HepG2 (cell line): ENCODE measurements around the gene PRMT7.

ENCODE experiments used
- ATF2 ChIP-seq: sonication (generic); formaldehyde crosslinking; IDR thresholded peaks from 2 replicates; pipeline ENCODE4 v1.4.0; 2020; ENCODE audit warnings: missing genetic modification reagents
- CREB1 ChIP-seq, 2 experiments: fragments of 450-650 bp in 1 of 2; IDR thresholded peaks; 2 replicates each; pipeline ENCODE4 v1.6.1; 2016 to 2017; ENCODE audit warnings: control low read depth in 1 of 2, mild to moderate bottlenecking in 1 of 2, missing compliant biosample characterization in 1 of 2, missing genetic modification characterization in 1 of 2
- EP300 ChIP-seq, 3 experiments: sonication (generic) in 1 of 3; formaldehyde crosslinking in 1 of 3; IDR thresholded peaks; 2 replicates each; pipeline versions ENCODE4 v1.5.1 to v1.6.1; 2011 to 2020; ENCODE audit warnings: low read depth in 2 of 3, low read length in 2 of 3, borderline replicate concordance in 1 of 3, improper control_type of control experiment in 1 of 3, mild to moderate bottlenecking in 1 of 3, missing genetic modification reagents in 1 of 3, moderate library complexity in 1 of 3
- HDAC1 ChIP-seq: sonication (generic); formaldehyde crosslinking; IDR thresholded peaks from 2 replicates; pipeline ENCODE4 v1.5.1; 2020; ENCODE audit warnings: mild to moderate bottlenecking, missing genetic modification reagents
- ZGPAT ChIP-seq: IDR thresholded peaks from 2 replicates; pipeline ENCODE4 v1.6.1; 2016; ENCODE audit warnings: mild to moderate bottlenecking
- ZNF24 ChIP-seq: fragments of 450-650 bp; IDR thresholded peaks from 2 replicates; pipeline ENCODE4 v1.6.1; 2017; ENCODE audit warnings: antibody characterized with exemption, mild to moderate bottlenecking
- ZNF567 ChIP-seq: sonication (generic); formaldehyde crosslinking; IDR thresholded peaks from 2 replicates; pipeline ENCODE4 v1.8.1; 2023; ENCODE audit warnings: mild to moderate bottlenecking, missing genetic modification reagents, borderline replicate concordance
- ZNF800 ChIP-seq: sonication (generic); formaldehyde crosslinking; IDR thresholded peaks from 2 replicates; pipeline ENCODE4 v1.4.0; 2020; ENCODE audit warnings: missing genetic modification reagents
- TF ChIP-seq, protein P1 (sequence below): sonication (generic); formaldehyde crosslinking; IDR thresholded peaks from 2 replicates; pipeline ENCODE4 v1.5.0; 2020; ENCODE audit warnings: mild to moderate bottlenecking, missing genetic modification reagents, moderate library complexity
- TF ChIP-seq, protein P2 (sequence below): sonication (generic); formaldehyde crosslinking; IDR thresholded peaks from 2 replicates; pipeline ENCODE4 v1.4.0; 2020; ENCODE audit warnings: missing genetic modification reagents; ENCODE audit errors: not compliant biosample characterization
- TF ChIP-seq, protein P3 (sequence below), 2 experiments: IDR thresholded peaks; 2 replicates each; pipeline ENCODE4 v1.6.1; 2011 to 2012; ENCODE audit warnings: low read length in 2 of 2, borderline replicate concordance in 1 of 2, low read depth in 1 of 2, mild to moderate bottlenecking in 1 of 2, moderate library complexity in 1 of 2

DNA sequence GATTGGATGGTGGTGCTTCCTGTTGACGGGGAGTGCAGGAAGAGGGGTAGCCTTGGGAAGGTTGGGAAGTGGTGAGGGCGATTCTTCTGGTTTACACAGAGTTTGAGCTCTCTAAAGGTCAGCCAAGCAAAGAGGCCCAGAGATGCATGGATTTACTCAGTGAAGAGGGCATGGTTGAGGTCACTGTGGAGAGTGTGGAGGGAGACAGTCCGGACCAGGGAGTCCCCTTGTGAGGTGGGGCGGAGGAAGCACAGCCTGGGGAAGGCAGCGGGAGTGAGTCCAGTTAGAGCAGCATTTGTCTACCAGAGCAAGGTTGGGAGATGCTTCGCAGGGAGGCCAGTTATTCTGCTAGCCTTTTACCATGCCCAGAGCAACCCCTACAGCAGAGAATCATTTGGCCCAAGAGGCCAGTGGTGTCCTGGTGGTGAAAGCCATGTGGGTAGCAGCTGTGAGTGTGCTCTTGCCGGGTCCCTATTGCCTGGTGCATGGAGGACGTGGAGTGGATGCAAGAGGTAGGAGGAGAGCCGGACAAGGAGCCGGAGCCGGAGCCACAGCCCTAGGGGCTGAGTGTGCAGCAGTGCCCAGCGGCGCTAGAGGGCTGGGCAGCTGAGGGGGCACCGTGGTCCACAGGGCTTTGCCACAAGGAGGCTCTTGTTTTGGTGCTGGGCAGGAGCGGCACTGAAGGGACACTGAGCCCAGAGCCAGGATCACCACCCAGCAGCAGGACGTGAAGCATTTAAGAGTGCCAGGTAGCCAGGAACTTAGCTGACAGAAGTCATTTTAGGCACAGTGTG, 27.7 kb downstream of the PRMT7 start:
- TF ChIP-seq ZGPAT (CRISPR knock-in tag) (no peak), HDAC1 (no peak), ZNF24 (no peak), ATF2 (CRISPR knock-in tag) (no peak), EP300 (IDR thresholded peaks at IDR 0.05; ENCODE audit: low read depth in 2 of 2, low read length in 2 of 2) (no peak), EP300 (CRISPR knock-in tag; IDR thresholded peaks at IDR 0.05; ENCODE audit: borderline replicate concordance) (no peak), CREB1 (IDR thresholded peaks at IDR 0.05) (no peak), CREB1 (CRISPR knock-in tag; IDR thresholded peaks at IDR 0.05) (no peak), ZNF800 (no peak), ZNF567 (CRISPR knock-in tag) (no peak)
- TF ChIP-seq, protein P1, sequence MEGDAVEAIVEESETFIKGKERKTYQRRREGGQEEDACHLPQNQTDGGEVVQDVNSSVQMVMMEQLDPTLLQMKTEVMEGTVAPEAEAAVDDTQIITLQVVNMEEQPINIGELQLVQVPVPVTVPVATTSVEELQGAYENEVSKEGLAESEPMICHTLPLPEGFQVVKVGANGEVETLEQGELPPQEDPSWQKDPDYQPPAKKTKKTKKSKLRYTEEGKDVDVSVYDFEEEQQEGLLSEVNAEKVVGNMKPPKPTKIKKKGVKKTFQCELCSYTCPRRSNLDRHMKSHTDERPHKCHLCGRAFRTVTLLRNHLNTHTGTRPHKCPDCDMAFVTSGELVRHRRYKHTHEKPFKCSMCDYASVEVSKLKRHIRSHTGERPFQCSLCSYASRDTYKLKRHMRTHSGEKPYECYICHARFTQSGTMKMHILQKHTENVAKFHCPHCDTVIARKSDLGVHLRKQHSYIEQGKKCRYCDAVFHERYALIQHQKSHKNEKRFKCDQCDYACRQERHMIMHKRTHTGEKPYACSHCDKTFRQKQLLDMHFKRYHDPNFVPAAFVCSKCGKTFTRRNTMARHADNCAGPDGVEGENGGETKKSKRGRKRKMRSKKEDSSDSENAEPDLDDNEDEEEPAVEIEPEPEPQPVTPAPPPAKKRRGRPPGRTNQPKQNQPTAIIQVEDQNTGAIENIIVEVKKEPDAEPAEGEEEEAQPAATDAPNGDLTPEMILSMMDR, result no peak
- TF ChIP-seq, protein P2, sequence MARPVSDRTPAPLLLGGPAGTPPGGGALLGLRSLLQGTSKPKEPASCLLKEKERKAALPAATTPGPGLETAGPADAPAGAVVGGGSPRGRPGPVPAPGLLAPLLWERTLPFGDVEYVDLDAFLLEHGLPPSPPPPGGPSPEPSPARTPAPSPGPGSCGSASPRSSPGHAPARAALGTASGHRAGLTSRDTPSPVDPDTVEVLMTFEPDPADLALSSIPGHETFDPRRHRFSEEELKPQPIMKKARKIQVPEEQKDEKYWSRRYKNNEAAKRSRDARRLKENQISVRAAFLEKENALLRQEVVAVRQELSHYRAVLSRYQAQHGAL (CRISPR knock-in tag), result no peak
- TF ChIP-seq, protein P3, sequence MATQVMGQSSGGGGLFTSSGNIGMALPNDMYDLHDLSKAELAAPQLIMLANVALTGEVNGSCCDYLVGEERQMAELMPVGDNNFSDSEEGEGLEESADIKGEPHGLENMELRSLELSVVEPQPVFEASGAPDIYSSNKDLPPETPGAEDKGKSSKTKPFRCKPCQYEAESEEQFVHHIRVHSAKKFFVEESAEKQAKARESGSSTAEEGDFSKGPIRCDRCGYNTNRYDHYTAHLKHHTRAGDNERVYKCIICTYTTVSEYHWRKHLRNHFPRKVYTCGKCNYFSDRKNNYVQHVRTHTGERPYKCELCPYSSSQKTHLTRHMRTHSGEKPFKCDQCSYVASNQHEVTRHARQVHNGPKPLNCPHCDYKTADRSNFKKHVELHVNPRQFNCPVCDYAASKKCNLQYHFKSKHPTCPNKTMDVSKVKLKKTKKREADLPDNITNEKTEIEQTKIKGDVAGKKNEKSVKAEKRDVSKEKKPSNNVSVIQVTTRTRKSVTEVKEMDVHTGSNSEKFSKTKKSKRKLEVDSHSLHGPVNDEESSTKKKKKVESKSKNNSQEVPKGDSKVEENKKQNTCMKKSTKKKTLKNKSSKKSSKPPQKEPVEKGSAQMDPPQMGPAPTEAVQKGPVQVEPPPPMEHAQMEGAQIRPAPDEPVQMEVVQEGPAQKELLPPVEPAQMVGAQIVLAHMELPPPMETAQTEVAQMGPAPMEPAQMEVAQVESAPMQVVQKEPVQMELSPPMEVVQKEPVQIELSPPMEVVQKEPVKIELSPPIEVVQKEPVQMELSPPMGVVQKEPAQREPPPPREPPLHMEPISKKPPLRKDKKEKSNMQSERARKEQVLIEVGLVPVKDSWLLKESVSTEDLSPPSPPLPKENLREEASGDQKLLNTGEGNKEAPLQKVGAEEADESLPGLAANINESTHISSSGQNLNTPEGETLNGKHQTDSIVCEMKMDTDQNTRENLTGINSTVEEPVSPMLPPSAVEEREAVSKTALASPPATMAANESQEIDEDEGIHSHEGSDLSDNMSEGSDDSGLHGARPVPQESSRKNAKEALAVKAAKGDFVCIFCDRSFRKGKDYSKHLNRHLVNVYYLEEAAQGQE (IDR thresholded peaks at IDR 0.05; ENCODE audit: borderline replicate concordance in 1 of 2, low read depth in 1 of 2, low read length in 2 of 2), result no peak
